ENCODE results near the gene SLC9C2.

DNA sequence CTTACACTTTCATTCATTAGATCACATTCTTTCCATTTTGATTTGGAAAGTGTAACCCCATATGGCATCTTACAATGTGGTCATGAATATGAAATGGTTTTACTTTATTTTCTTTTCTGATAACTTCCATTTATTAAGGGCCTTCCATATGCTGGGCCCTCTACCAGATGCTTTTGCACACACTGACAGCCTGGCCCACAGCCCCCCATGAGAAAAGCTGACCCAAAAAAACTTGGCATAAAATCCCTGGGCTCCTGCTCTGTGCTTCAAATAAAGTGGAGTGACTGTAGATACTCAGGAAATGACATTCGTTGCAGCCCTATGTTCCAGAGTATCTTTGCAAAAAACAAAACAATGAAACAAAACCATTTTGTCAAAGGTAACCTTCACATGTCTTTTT is 76.9 kb downstream of the SLC9C2 start:
- TF ChIP-seq, protein P1, sequence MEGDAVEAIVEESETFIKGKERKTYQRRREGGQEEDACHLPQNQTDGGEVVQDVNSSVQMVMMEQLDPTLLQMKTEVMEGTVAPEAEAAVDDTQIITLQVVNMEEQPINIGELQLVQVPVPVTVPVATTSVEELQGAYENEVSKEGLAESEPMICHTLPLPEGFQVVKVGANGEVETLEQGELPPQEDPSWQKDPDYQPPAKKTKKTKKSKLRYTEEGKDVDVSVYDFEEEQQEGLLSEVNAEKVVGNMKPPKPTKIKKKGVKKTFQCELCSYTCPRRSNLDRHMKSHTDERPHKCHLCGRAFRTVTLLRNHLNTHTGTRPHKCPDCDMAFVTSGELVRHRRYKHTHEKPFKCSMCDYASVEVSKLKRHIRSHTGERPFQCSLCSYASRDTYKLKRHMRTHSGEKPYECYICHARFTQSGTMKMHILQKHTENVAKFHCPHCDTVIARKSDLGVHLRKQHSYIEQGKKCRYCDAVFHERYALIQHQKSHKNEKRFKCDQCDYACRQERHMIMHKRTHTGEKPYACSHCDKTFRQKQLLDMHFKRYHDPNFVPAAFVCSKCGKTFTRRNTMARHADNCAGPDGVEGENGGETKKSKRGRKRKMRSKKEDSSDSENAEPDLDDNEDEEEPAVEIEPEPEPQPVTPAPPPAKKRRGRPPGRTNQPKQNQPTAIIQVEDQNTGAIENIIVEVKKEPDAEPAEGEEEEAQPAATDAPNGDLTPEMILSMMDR (IDR thresholded peaks at IDR 0.05; ENCODE audit: insufficient read depth, low read length, poor library complexity, severe bottlenecking) = no peak
- no peak for TF ChIP-seq EZH2phosphoT487 (conservative IDR thresholded peaks at IDR 0.05; ENCODE audit: low read length)
